ENCODE measurements around the gene EIF5AL1.

EIF5AL1 gene

GRCh38 chr10:79487296-79488194, 24.8 kb upstream of the EIF5AL1 start:
- DNase-seq (ENCODE audit: low read depth in 1 of 2, low spot score in 1 of 2), result peak in 1 of 2 experiments; percentile 64
- Histone ChIP-seq H3K27me3 (ENCODE audit: insufficient read depth, poor library complexity, severe bottlenecking) (no peaks in the 10 kb centered on the region), H3K4me3 (replicated peaks; ENCODE audit: insufficient read depth, low read length) (no peak overlapping the region), H3K27ac (replicated peaks) (no peak overlapping the region)
- TF ChIP-seq CTCF (IDR thresholded peaks at IDR 0.05; ENCODE audit: insufficient read depth, low read length) (peak; percentile 31), REST (IDR thresholded peaks at IDR 0.05; ENCODE audit: insufficient replicate concordance, low read depth) (no peak)

GRCh38 chr10:79488336-79488735, 24.0 kb upstream of the EIF5AL1 start:
- Histone ChIP-seq H3K27me3 (ENCODE audit: insufficient read depth, poor library complexity, severe bottlenecking) (no peaks in the 10 kb centered on the region), H3K27ac (replicated peaks) (no peak overlapping the region)

More at GRCh38 chr10:79488336-79488735, 24.0 kb upstream of the EIF5AL1 start:
- no peak overlapping the region for H3K4me3 ChIP-seq (replicated peaks; ENCODE audit: insufficient read depth, low read length)
- DNase-seq (ENCODE audit: low read depth in 1 of 2, low spot score in 1 of 2), result no peak
- TF ChIP-seq REST (IDR thresholded peaks at IDR 0.05; ENCODE audit: insufficient replicate concordance, low read depth) (no peak), GABPA (IDR thresholded peaks at IDR 0.05; ENCODE audit: low read depth) (no peak), SPI1 (IDR thresholded peaks at IDR 0.05; ENCODE audit: borderline replicate concordance, low read depth) (no peak), CTCF (IDR thresholded peaks at IDR 0.05; ENCODE audit: insufficient read depth, low read length) (no peak), POLR2AphosphoS5 (IDR thresholded peaks at IDR 0.05; ENCODE audit: low read depth) (no peak)

Data from HL-60 (cell line).